Loucy (cell line): ENCODE results near the gene FCER1A.

Experiments
- EZH2phosphoT487 ChIP-seq: fragments of 200-600 bp; IDR thresholded peaks from 2 replicates; pipeline ENCODE4 v1.6.1; 2018; ENCODE audit warnings: antibody characterized with exemption, mild to moderate bottlenecking, moderate library complexity, borderline replicate concordance
- TF ChIP-seq, protein P1 (sequence below): fragments of 200-600 bp; sonication (generic); conservative IDR thresholded peaks from 2 replicates; pipeline ENCODE4 v1.5.1; 2014; ENCODE audit warnings: mild to moderate bottlenecking, antibody characterized with exemption, low read length

DNA sequence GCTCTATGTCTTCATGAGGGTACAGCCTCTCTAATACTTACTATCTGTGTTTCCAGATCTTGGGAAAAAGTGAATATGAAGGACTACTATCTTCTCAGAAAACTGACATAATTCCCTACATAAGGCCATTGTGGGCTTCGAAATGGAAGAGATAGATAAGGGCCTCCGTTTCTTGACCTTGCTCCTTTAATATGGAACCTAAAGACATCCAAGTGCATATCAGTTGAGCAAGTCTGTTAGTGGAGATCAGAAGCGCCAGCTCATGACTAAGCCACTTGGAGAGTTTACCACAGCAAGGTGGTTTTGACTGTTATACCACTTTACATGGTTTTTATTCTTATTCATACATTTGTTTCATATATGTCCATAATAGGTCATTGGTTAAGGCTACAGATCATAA, 35.3 kb upstream of the FCER1A start:
- TF ChIP-seq, protein P1, sequence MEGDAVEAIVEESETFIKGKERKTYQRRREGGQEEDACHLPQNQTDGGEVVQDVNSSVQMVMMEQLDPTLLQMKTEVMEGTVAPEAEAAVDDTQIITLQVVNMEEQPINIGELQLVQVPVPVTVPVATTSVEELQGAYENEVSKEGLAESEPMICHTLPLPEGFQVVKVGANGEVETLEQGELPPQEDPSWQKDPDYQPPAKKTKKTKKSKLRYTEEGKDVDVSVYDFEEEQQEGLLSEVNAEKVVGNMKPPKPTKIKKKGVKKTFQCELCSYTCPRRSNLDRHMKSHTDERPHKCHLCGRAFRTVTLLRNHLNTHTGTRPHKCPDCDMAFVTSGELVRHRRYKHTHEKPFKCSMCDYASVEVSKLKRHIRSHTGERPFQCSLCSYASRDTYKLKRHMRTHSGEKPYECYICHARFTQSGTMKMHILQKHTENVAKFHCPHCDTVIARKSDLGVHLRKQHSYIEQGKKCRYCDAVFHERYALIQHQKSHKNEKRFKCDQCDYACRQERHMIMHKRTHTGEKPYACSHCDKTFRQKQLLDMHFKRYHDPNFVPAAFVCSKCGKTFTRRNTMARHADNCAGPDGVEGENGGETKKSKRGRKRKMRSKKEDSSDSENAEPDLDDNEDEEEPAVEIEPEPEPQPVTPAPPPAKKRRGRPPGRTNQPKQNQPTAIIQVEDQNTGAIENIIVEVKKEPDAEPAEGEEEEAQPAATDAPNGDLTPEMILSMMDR = no peak
- no peak for TF ChIP-seq EZH2phosphoT487
